Aorta (tissue), 5 donors: Measurements from ENCODE around the gene PRDM15. TPM values are rescaled to one million over a fixed set of nuclear protein-coding genes. Genes with fewer than 3 reads are reported as not detected.

Source experiments
- ATAC-seq: fragments of 200-7000 bp; cut with Tn5 transposase; one replicate; pipeline ENCODE4 v1.9.1; 2022; ENCODE audit warnings: moderate library complexity; ENCODE audit not compliant: low FRiP score
- DNase-seq, 2 donors: peaks; one replicate each; pipeline ENCODE4 v3.0.0-alpha.2; 2020
- H3K27ac ChIP-seq, 2 donors: one replicate each; pipeline ENCODE4 v1.5.1; 2013; ENCODE audit warnings: low read length in 2 of 2, mild to moderate bottlenecking in 2 of 2, moderate library complexity in 2 of 2, control low read depth in 1 of 2, inconsistent platforms in 1 of 2, low read depth in 1 of 2
- H3K27me3 ChIP-seq, 2 donors: one replicate each; pipeline ENCODE4 v1.6.1; 2013; ENCODE audit warnings: control low read depth in 1 of 2, low read length in 1 of 2, mild to moderate bottlenecking in 1 of 2, moderate library complexity in 1 of 2; ENCODE audit not compliant: insufficient read depth in 2 of 2, control insufficient read depth in 1 of 2
- H3K36me3 ChIP-seq, 2 donors: one replicate each; pipeline ENCODE4 v1.6.1; 2013; ENCODE audit warnings: control low read depth in 1 of 2, low read length in 1 of 2, mild to moderate bottlenecking in 1 of 2; ENCODE audit not compliant: insufficient read depth in 2 of 2, control insufficient read depth in 1 of 2
- H3K4me1 ChIP-seq, 2 donors: one replicate each; pipeline ENCODE4 v1.6.1; 2013; ENCODE audit warnings: low read length in 2 of 2, control low read depth in 1 of 2, mild to moderate bottlenecking in 1 of 2, moderate library complexity in 1 of 2; ENCODE audit not compliant: insufficient read depth in 2 of 2, control insufficient read depth in 1 of 2
- H3K4me3 ChIP-seq, 2 donors: one replicate each; pipeline ENCODE4 v1.5.1; 2013; ENCODE audit warnings: low read length in 2 of 2, control low read depth in 1 of 2, mild to moderate bottlenecking in 1 of 2
- H3K9me3 ChIP-seq: one replicate; pipeline ENCODE4 v1.6.1; 2013; ENCODE audit warnings: mild to moderate bottlenecking, low read length; ENCODE audit not compliant: control insufficient read depth
- WGBS, 2 donors: extraction: QIAGEN DNeasy Blood & Tissue Kit; methylation state at CpG; one replicate each; pipeline ENCODE4 v1.1.7; 2013; 5-methylcytosine and 5-hydroxymethylcytosine counted together
- intact Hi-C, 2 donors: fragments of 100-400 bp; cut with DNase I; formaldehyde crosslinking; loops; one replicate each; pipeline versions ENCODE4 v1.14.2 to v1.15.0; 2022
- polyA plus RNA-seq, 2 donors: library from polyadenylated mRNA; stranded (reverse); fragments of 200-250 nt; gene quantifications; one replicate each; pipeline ENCODE4 v1.2.3, GENCODE V29; 2013
- total RNA-seq, 2 donors: library from RNA; stranded (reverse); fragmentation: NEBNext Ultra II Directional; extraction: Animal tissue kit (Norgen Biotek cat#: 25700); gene quantifications; one replicate each; pipeline ENCODE4 v1.2.1, GENCODE V29; 2021
- donor health status: healthy with polysubstance abuse.
- donor health status: Bipolar disorder and iron deficiency.
- donor health status: DM: no; HTN: no; CAD: no.
- donor health status: DM: no; HTN: no; CAD: no.
- donor health status: DM: yes; HTN: yes; CAD: no.

PRDM15 gene
- total and polyA plus RNA-seq, 4 donors: 2.6 to 11.5 (median 7.5) TPM

GRCh38 chr21:41823906-41824305 lies 55.2 kb downstream of the PRDM15 start:
- peak; percentile 40 to 65 for DNase-seq
- intact Hi-C loops: no loop called here
- WGBS, 2 donors: 90 to 97% methylated on average over 12 of the region's 12 CpGs
- Histone ChIP-seq H3K27ac (no peak overlapping the region), H3K36me3 (no peaks in the 10 kb centered on the region), H3K9me3 (no peaks in the 10 kb centered on the region), H3K4me1 (no peaks in the 10 kb centered on the region), H3K4me3 (no peak overlapping the region), H3K27me3 (no peaks in the 10 kb centered on the region)
- no peak for ATAC-seq

GRCh38 chr21:41823166-41823565 lies 56.0 kb downstream of the PRDM15 start:
- no peak overlapping the region for H3K4me3 ChIP-seq
- no peak overlapping the region for H3K27ac ChIP-seq
- ATAC-seq (no peak), DNase-seq (peak in 1 of 2 donors; percentile 42)
- no peaks in the 10 kb centered on the region for H3K4me1 ChIP-seq
- no peaks in the 10 kb centered on the region for H3K27me3 ChIP-seq
- intact Hi-C loops: no loop called here
- H3K36me3 ChIP-seq: no peaks in the 10 kb centered on the region
- WGBS, 2 donors: 92 to 95% methylated on average over 21 of the region's 21 CpGs
- H3K9me3 ChIP-seq: no peaks in the 10 kb centered on the region

- H3K27me3 ChIP-seq: no peaks in the 10 kb centered on the region
- 91% methylated on average over 32 of the region's 32 CpGs for WGBS, 2 donors
- no peaks in the 10 kb centered on the region for H3K4me1 ChIP-seq
- H3K9me3 ChIP-seq: no peaks in the 10 kb centered on the region
- H3K36me3 ChIP-seq: no peaks in the 10 kb centered on the region
- no peak overlapping the region for H3K4me3 ChIP-seq
- no peak overlapping the region for H3K27ac ChIP-seq
- DNase-seq (peak in 1 of 2 donors; percentile 31), ATAC-seq (no peak)
- intact Hi-C loops: no loop called here
Measured at GRCh38 chr21:41821756-41822431, 57.2 kb downstream of the PRDM15 start.

- Histone ChIP-seq H3K27me3 (no peaks in the 10 kb centered on the region), H3K27ac (no peak overlapping the region), H3K36me3 (no peaks in the 10 kb centered on the region), H3K9me3 (no peaks in the 10 kb centered on the region), H3K4me1 (no peaks in the 10 kb centered on the region), H3K4me3 (no peak overlapping the region)
- intact Hi-C loops: no loop called here
- peak; percentile 44 to 69 for DNase-seq
- ATAC-seq: no peak
- 86% methylated on average over 21 of the region's 21 CpGs for WGBS, 2 donors
Measured at GRCh38 chr21:41821081-41821755, 57.9 kb downstream of the PRDM15 start.

- Histone ChIP-seq H3K27ac (no peak overlapping the region), H3K4me1 (no peaks in the 10 kb centered on the region), H3K4me3 (no peak overlapping the region), H3K27me3 (no peaks in the 10 kb centered on the region), H3K9me3 (no peaks in the 10 kb centered on the region), H3K36me3 (no peaks in the 10 kb centered on the region)
- ATAC-seq (no peak), DNase-seq (peak in 1 of 2 donors; percentile 61)
- 91 to 94% methylated on average over 19 of the region's 19 CpGs for WGBS, 2 donors
- intact Hi-C loops: no loop called here
Measured at GRCh38 chr21:41820384-41821080, 58.6 kb downstream of the PRDM15 start.

GRCh38 chr21:41819856-41820281 lies 59.3 kb downstream of the PRDM15 start:
- 88 to 96% methylated on average over 19 of the region's 19 CpGs for WGBS, 2 donors
- H3K27me3 ChIP-seq: no peaks in the 10 kb centered on the region
- no peak overlapping the region for H3K4me3 ChIP-seq
- H3K27ac ChIP-seq: no peak overlapping the region
- H3K9me3 ChIP-seq: no peaks in the 10 kb centered on the region
- intact Hi-C loops: loop anchor here (5.0 kb wide), 2 partner anchors 43 to 297 kb away; no protein-coding TSS in a partner anchor
- no peak for ATAC-seq
- H3K4me1 ChIP-seq: no peaks in the 10 kb centered on the region
- H3K36me3 ChIP-seq: no peaks in the 10 kb centered on the region
- peak in 1 of 2 donors; percentile 73 for DNase-seq

- Histone ChIP-seq H3K4me1 (no peaks in the 10 kb centered on the region), H3K27ac (no peak overlapping the region), H3K9me3 (no peaks in the 10 kb centered on the region), H3K27me3 (no peaks in the 10 kb centered on the region), H3K4me3 (no peak overlapping the region), H3K36me3 (no peaks in the 10 kb centered on the region)
- intact Hi-C loops: loop anchor here (5.0 kb wide), 2 partner anchors 42 to 298 kb away; no protein-coding TSS in a partner anchor
- DNase-seq (peak in 1 of 2 donors; percentile 71), ATAC-seq (no peak)
- 94 to 95% methylated on average over 26 of the region's 26 CpGs for WGBS, 2 donors
Measured at GRCh38 chr21:41819236-41819855, 59.8 kb downstream of the PRDM15 start.
